ENCODE measurements around the gene PTPN12. TPM values are rescaled to one million over a fixed set of nuclear protein-coding genes. Genes with fewer than 3 reads are reported as not detected.

PTPN12 gene
- total and polyA plus RNA-seq, 2 donors (not counting 1 experiment from before 2014, with no cell fraction given) = 18.0 to 78.8 TPM

DNA sequence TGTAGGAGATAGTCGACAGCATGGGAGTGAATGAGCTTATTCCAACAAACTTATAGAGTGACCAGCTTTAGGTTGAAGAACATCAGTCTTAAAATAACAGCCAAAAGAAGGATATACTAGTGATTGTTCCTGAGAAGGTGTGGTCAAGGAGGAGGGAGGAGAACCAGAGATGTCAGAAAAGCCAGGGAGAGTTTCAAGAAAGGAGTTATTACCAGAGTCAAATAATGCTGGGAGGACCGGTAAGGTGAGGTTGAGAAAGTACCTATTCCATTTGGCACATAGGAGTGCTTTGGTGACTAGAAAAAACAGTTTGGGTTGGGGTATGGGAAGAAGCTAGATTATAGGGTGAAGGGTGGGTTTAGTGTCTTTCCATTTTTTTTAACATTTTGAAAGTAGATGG, 5.8 kb downstream of the PTPN12 start:
- 100% methylated on average over 1 of the region's 2 CpGs for WGBS (ENCODE audit: insufficient coverage)
- no peaks in the 10 kb centered on the region for H3K36me3 ChIP-seq (replicated peaks in 1 of 2; ENCODE audit: control extremely low read depth in 1 of 2, control insufficient read depth in 1 of 2, extremely low read depth in 1 of 2, insufficient read depth in 2 of 2, low read length in 1 of 2)
- no peak overlapping the region for H3K4me3 Mint-ChIP-seq
- H2AFZ ChIP-seq (ENCODE audit: insufficient read depth, low read depth, low read length, poor library complexity, severe bottlenecking) = no peak overlapping the region
- no peaks in the 10 kb centered on the region for H4K20me1 ChIP-seq (ENCODE audit: control insufficient read depth, insufficient read depth, low read length, poor library complexity, severe bottlenecking)
- H3K27ac Mint-ChIP-seq = peak overlapping the region; percentile 32
- no peaks in the 10 kb centered on the region for H3K9me3 Mint-ChIP-seq (ENCODE audit: insufficient read depth)
- intact Hi-C loops (cut with micrococcal nuclease) = no loop called here
- DNase-seq (no peak), ATAC-seq (ENCODE audit: low read depth) (no peak)
- H3K27me3 ChIP-seq (replicated peaks in 1 of 4; ENCODE audit: control extremely low read depth in 1 of 4, control insufficient read depth in 3 of 4, insufficient read depth in 4 of 4, low read length in 3 of 4) = no peaks in the 10 kb centered on the region
- H3K27ac ChIP-seq (ENCODE audit: low read length in 2 of 2) = peak overlapping the region in 1 of 2 donors; percentile 53
- no peak overlapping the region for H3K4me2 ChIP-seq (replicated peaks; ENCODE audit: low read depth, low read length, poor library complexity, severe bottlenecking)
- H3K4me3 ChIP-seq (ENCODE audit: control extremely low read depth in 1 of 5, extremely low read depth in 1 of 5, insufficient read depth in 1 of 5, low read depth in 2 of 5, low read length in 4 of 5) = no peak overlapping the region
- H3K4me1 Mint-ChIP-seq = peaks cover 50% of the 10 kb centered on the region
- ChIA-PET CTCF (interaction anchor here (0.9 to 1.5 kb wide), 4 partner anchors 14 to 174 kb away, joined by 3 to 5 read pairs (median 3); no protein-coding TSS in a partner anchor), POLR2A (interaction anchor here (0.6 kb wide), 1 partner anchor 98 kb away, joined by 12 read pairs; no protein-coding TSS in a partner anchor)
- no peaks in the 10 kb centered on the region for H3K9me3 ChIP-seq (ENCODE audit: control extremely low read depth in 1 of 3, control insufficient read depth in 2 of 3, insufficient read depth in 1 of 3, low read length in 2 of 3)
- peaks cover 8 to 21% of the 10 kb centered on the region in 2 donors for H3K4me1 ChIP-seq (ENCODE audit: control insufficient read depth in 2 of 2, insufficient read depth in 2 of 2, low read length in 2 of 2)
- H3K79me2 ChIP-seq (ENCODE audit: control insufficient read depth, insufficient read depth, low read length) = peaks cover 41% of the 10 kb centered on the region
- no peak for TF ChIP-seq EZH2 (IDR thresholded peaks at IDR 0.05; ENCODE audit: borderline replicate concordance, insufficient read depth, low read depth, low read length, poor library complexity, severe bottlenecking)
- TF ChIP-seq CTCF (IDR thresholded peaks at IDR 0.05) = no peak
- H3K9ac ChIP-seq (ENCODE audit: low read length) = no peak overlapping the region
- no peaks in the 10 kb centered on the region for H3K27me3 Mint-ChIP-seq

- no CpG with 5 or more reads among the region's 4 CpGs for WGBS (ENCODE audit: insufficient coverage)
- POLR2A ChIA-PET = no interaction called here
- H3K27ac ChIP-seq (ENCODE audit: low read length in 2 of 2) = peak overlapping the region in 1 of 2 donors; percentile 24
- no peaks in the 10 kb centered on the region for H3K27me3 Mint-ChIP-seq
- H3K9me3 Mint-ChIP-seq (ENCODE audit: insufficient read depth) = no peaks in the 10 kb centered on the region
- H3K4me2 ChIP-seq (replicated peaks; ENCODE audit: low read depth, low read length, poor library complexity, severe bottlenecking) = no peak overlapping the region
- intact Hi-C loops (cut with micrococcal nuclease) = no loop called here
- no peak overlapping the region for H3K4me3 Mint-ChIP-seq
- CTCF ChIA-PET = no interaction called here
- H3K79me2 ChIP-seq (ENCODE audit: control insufficient read depth, insufficient read depth, low read length) = peaks cover 39% of the 10 kb centered on the region
- H3K27me3 ChIP-seq (replicated peaks in 1 of 4; ENCODE audit: control extremely low read depth in 1 of 4, control insufficient read depth in 3 of 4, insufficient read depth in 4 of 4, low read length in 3 of 4) = no peaks in the 10 kb centered on the region
- no peaks in the 10 kb centered on the region for H4K20me1 ChIP-seq (ENCODE audit: control insufficient read depth, insufficient read depth, low read length, poor library complexity, severe bottlenecking)
- no peak for ATAC-seq (ENCODE audit: low read depth)
- peaks cover 51% of the 10 kb centered on the region for H3K4me1 Mint-ChIP-seq
- no peaks in the 10 kb centered on the region for H3K9me3 ChIP-seq (ENCODE audit: control extremely low read depth in 1 of 3, control insufficient read depth in 2 of 3, insufficient read depth in 1 of 3, low read length in 2 of 3)
- no peak overlapping the region for H3K27ac Mint-ChIP-seq
- H3K4me1 ChIP-seq (ENCODE audit: control insufficient read depth in 2 of 2, insufficient read depth in 2 of 2, low read length in 2 of 2) = peaks cover 6 to 17% of the 10 kb centered on the region in 2 donors
- H3K36me3 ChIP-seq (replicated peaks in 1 of 2; ENCODE audit: control extremely low read depth in 1 of 2, control insufficient read depth in 1 of 2, extremely low read depth in 1 of 2, insufficient read depth in 2 of 2, low read length in 1 of 2) = no peaks in the 10 kb centered on the region
- TF ChIP-seq EZH2 (IDR thresholded peaks at IDR 0.05; ENCODE audit: borderline replicate concordance, insufficient read depth, low read depth, low read length, poor library complexity, severe bottlenecking) (no peak), CTCF (IDR thresholded peaks at IDR 0.05) (no peak)
- DNase-seq = no peak
- no peak overlapping the region for H2AFZ ChIP-seq (ENCODE audit: insufficient read depth, low read depth, low read length, poor library complexity, severe bottlenecking)
- H3K4me3 ChIP-seq (ENCODE audit: control extremely low read depth in 1 of 5, extremely low read depth in 1 of 5, insufficient read depth in 1 of 5, low read depth in 2 of 5, low read length in 4 of 5) = no peak overlapping the region
- H3K9ac ChIP-seq (ENCODE audit: low read length) = no peak overlapping the region
Measured at GRCh38 chr7:77543910-77544309, 6.8 kb downstream of the PTPN12 start.

Measured in B cell (primary cell).